GM12864 (cell line): ENCODE data around the gene PSAP.

Source experiments
- DNase-seq: peaks from one replicate; pipeline ENCODE4 v3.0.0-alpha.2; 2011; ENCODE audit warnings: low read depth
- H3K4me3 ChIP-seq: 2 replicates; pipeline ENCODE4 v1.5.1; 2011; ENCODE audit warnings: mild to moderate bottlenecking, low read depth, low read length, control low read depth
- TF ChIP-seq, protein P1 (sequence below): IDR thresholded peaks from 2 replicates; pipeline ENCODE4 v1.5.1; 2011; ENCODE audit warnings: low read depth, mild to moderate bottlenecking, moderate library complexity, low read length, control low read depth, inconsistent platforms; ENCODE audit errors: missing control alignments

PSAP gene

DNA sequence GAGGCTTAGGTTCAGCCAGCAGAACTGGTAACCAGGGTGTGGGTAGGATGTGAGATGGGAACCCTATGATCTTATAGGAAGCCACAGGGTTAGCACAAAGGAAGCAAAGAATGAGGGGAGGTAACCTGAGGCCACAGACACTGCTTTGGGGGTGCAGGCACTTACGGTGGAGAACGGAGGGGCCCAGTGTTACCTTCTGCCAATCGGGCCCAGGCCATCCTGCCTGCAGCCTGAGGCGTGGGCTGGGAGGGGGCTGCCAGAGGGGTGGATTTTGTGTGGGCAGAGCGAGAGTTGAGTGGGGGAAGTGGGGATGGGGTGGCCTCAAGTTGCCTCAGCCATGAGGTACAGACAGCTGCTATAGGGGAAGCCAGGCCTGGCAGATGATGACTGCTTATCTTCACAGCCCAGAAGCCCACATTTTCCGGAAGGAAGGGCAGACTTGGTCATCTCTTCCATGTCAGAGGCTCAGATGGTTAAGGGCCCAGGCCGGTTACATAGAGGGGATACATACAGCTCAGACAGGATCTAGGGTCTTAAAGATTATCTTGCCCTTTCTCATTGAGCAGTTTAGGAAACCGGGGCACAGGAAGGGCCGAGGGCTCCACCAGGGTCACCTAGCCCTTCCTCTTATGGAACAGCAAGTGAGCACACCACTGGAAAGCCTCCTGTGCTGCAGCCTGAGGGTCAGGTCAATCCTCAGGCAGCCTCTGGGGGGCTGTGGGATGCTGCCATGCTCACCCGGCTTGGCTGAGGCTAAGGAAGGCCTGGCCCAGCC is 53.3 kb downstream of the PSAP start:
- no peak for DNase-seq
- H3K4me3 ChIP-seq: no peak overlapping the region
- TF ChIP-seq, protein P1, sequence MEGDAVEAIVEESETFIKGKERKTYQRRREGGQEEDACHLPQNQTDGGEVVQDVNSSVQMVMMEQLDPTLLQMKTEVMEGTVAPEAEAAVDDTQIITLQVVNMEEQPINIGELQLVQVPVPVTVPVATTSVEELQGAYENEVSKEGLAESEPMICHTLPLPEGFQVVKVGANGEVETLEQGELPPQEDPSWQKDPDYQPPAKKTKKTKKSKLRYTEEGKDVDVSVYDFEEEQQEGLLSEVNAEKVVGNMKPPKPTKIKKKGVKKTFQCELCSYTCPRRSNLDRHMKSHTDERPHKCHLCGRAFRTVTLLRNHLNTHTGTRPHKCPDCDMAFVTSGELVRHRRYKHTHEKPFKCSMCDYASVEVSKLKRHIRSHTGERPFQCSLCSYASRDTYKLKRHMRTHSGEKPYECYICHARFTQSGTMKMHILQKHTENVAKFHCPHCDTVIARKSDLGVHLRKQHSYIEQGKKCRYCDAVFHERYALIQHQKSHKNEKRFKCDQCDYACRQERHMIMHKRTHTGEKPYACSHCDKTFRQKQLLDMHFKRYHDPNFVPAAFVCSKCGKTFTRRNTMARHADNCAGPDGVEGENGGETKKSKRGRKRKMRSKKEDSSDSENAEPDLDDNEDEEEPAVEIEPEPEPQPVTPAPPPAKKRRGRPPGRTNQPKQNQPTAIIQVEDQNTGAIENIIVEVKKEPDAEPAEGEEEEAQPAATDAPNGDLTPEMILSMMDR: no peak

- TF ChIP-seq, protein P1: no peak
- no peak for DNase-seq
- no peak overlapping the region for H3K4me3 ChIP-seq
These were observed 54.2 kb downstream of the PSAP start for GRCh38 chr10:71796749-71797405.

DNA sequence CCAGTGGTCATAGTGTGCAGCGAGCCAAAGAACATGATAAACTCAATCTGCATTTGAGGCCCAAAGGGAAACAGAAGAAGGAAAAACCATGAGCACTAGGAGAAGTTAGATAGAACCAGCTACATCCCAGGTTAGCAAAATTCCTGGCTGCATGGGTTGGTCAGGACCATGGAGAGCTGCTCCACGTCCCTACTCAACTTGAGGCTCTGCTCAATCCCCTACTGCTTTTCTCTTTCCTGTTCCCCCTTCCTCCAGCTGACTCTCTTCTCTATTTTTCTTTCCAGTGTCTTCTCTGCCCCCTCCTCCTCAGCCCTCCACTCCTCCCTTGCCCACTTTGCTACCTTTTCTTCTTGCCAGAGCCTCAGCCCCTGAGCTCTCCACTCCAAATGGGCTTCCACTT is 55.8 kb downstream of the PSAP start:
- TF ChIP-seq, protein P1: no peak
- H3K4me3 ChIP-seq: no peak overlapping the region
- DNase-seq: no peak

GRCh38 chr10:71790749-71791440 is 60.2 kb downstream of the PSAP start:
- no peak for DNase-seq
- TF ChIP-seq, protein P1: no peak
- H3K4me3 ChIP-seq: no peak overlapping the region

- no peak overlapping the region for H3K4me3 ChIP-seq
- TF ChIP-seq, protein P1: no peak
- no peak for DNase-seq
These were observed 61.2 kb downstream of the PSAP start for GRCh38 chr10:71789871-71790270.

DNA sequence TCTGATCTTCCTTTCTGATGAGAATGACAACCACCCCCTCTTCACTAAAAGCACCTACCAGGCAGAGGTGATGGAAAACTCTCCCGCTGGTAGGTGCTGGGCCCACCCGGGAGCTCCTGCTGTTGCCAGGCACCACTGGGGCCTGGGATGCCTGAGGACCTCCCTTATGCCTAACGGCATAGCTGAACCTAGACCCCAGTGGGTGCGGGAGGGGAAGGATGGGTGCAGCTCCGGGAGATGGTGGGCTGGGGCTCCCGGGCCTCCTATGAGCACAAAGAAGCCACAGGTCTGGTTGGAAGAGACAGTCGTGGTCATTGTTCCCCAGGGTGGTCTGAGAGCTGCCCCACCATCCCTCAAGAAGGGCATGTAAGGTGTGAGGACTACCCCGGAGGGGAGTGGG is 62.1 kb downstream of the PSAP start:
- TF ChIP-seq, protein P1: no peak
- DNase-seq: no peak
- no peak overlapping the region for H3K4me3 ChIP-seq
